WI38 (cell line): Measurements from ENCODE around the gene GNLY.

ENCODE experiments used
- H3K4me3 ChIP-seq: 2 replicates; pipeline ENCODE4 v1.5.1; 2011; ENCODE audit warnings: low read depth, mild to moderate bottlenecking, control low read depth, low read length
- TF ChIP-seq, protein P1 (sequence below): IDR thresholded peaks from 2 replicates; pipeline ENCODE4 v1.5.1; 2012; ENCODE audit warnings: low read depth, mild to moderate bottlenecking, control low read depth, low read length

GNLY gene

DNA sequence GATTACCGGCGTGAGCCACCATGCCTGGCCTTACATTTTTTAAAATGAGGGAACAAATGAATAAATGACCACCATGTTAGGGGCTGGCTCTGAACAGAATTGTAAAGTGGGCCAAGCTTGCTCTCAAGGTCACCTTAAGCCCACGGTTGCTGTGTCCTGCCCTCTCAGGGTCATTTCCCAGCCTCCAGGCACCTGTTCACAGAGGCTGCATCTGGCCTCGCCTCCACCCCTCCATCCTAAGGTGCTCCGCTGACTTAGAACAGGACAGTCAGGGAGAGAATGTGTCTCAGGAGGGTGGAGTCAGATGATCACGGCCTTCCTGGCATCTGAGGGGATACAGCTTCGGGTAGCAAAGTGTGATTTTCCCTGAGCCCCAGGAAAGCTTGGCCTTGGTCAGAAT is 33.4 kb upstream of the GNLY start:
- H3K4me3 ChIP-seq = no peak overlapping the region
- TF ChIP-seq, protein P1, sequence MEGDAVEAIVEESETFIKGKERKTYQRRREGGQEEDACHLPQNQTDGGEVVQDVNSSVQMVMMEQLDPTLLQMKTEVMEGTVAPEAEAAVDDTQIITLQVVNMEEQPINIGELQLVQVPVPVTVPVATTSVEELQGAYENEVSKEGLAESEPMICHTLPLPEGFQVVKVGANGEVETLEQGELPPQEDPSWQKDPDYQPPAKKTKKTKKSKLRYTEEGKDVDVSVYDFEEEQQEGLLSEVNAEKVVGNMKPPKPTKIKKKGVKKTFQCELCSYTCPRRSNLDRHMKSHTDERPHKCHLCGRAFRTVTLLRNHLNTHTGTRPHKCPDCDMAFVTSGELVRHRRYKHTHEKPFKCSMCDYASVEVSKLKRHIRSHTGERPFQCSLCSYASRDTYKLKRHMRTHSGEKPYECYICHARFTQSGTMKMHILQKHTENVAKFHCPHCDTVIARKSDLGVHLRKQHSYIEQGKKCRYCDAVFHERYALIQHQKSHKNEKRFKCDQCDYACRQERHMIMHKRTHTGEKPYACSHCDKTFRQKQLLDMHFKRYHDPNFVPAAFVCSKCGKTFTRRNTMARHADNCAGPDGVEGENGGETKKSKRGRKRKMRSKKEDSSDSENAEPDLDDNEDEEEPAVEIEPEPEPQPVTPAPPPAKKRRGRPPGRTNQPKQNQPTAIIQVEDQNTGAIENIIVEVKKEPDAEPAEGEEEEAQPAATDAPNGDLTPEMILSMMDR = no peak

DNA sequence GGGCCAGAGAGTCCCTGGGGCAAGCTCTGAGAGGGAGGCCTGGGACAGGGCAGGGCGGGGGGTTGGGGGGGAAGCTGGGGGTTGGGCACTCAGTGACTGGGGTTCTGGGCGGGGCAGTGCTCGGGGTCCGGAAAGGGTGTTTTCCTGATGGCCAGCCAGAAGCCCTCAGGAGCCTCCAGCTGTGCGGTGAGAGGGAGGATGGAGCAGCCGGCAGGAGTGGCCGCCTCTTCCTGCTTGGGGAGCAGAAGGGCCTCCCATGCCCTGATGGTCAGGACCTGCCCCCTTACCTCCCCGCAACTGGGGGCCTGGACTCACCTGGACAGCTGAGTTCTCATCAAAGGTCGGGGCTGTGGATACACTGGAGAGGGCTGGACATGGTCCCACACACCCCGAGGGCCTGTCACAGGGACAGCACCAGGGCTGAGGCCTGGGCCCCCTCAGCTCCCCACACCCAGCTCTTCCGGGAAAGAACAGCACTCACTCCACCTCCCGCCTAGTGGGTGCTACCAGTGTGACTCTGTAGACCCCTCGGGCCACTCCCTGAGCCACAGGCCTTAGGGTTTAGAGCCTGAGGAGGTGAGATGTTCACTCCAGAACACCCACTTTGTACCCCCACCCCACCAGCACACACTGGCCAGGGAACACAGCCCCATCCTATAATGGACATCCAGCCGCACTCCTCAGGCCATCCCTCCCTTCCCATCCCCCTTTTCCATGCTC is 32.9 kb upstream of the GNLY start:
- TF ChIP-seq, protein P1 = no peak
- no peak overlapping the region for H3K4me3 ChIP-seq

DNA sequence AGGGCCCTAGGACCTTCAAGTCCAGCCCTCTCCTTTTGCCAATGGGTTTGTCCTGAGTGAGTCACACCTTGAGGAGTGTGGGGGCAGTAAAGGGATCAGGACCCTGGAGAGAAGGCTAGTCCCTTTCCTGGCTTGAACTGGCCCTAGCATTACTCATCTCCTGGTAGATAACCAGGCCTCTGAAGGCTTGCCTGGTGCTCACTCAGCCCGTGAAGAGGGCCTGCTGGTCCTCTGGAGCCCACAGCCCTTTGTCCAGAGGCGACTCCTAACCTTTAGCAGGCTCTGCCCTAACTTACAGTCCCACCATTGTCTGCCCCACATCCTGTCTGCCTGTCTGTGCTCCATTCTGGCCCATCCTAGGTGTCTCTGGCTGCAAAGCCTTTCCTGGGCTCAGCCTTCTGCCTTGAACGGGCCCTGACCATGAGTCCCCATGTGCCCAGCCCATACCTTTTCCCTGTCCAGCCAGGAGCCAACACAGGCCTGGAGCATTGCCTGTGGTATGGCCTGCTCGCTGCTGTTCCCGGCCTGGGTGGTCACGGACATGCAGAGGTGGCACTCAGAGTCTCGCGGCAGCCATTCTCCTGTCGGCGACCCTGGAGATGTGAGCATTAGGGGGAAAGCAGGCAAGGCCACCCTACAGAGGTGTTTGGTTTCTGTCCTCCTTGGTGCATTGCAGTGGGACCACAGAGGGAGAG is 31.1 kb upstream of the GNLY start:
- TF ChIP-seq, protein P1 = no peak
- H3K4me3 ChIP-seq = no peak overlapping the region

DNA sequence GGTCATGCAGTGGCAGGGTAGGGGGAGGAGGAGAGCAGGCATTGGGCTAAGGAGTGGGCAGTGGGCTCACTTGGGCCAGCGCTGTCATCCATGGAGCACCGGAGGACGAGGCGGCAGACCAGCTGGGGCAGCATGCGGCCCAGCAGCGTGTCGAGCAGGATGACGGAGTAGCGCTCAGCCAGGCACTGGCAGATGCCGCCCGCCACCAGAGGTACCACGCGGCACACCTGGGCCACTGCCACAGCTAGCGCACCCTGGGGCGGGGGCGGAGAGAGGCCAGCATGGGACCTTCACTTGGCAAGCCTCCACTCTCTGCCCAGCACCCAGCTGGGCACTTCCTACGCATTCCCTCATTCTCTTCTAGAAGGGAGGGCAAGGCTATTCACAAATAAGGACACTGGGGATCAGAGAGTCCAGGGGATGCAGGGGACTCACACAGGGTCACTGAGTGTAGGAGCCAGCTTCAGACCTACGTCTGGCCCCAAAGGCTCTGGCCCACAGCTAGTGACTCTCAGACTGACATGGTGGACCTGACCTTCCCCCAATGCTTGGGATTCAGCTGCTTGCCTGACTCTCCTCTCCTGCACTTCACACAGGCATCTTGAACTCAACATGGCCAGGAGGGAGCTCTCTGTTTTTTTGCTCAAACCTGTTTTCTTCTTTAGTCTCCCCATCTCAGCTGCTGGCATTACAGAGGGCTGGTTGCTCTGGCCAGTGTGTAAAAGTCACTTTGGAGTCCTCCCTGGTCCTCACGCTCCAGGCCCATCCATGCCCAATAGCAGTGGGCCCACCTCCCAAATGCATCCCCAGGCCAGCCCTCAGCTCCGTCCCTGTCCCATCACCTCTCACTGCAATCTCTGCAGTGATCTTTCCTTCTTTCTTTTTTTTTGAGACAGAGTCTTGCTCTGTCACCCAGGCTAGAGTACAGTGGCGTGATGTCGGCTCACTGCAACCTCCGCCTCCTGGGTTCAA is 30.3 kb upstream of the GNLY start:
- TF ChIP-seq, protein P1 = no peak
- no peak overlapping the region for H3K4me3 ChIP-seq

DNA sequence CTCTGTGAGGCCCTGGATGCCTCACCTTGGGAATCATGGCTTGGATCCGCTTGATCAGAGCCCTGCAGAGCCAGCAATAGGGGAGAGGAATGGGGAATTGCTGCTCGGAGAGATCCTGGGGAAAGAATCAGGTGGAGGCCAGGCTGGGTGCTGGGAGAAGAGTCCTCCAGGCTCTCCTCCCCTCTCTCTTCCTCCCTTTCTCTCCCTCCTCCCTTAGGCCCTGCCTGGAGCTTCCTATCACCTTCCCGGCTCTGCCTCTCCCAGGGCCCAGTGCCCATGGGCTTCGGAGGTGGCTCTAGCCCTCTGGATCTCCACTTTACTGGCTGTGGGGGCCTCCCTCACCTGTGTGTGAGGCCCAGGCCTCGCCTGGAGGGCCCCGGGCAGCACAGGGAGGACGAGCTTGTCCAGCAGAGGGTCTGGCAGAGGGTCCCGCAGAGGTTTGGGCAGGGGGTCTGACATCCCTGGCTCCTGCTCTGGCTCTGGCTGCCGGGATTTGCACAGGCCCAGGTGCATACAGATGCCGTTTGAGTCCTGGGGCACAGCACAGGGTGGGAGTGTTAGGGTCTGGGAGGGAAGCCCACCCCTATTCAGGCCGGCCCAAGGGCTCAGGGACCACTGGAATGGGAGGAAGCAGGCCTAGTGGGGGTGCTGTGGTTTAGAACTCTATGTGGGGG is 28.8 kb upstream of the GNLY start:
- no peak overlapping the region for H3K4me3 ChIP-seq
- TF ChIP-seq, protein P1 = no peak

DNA sequence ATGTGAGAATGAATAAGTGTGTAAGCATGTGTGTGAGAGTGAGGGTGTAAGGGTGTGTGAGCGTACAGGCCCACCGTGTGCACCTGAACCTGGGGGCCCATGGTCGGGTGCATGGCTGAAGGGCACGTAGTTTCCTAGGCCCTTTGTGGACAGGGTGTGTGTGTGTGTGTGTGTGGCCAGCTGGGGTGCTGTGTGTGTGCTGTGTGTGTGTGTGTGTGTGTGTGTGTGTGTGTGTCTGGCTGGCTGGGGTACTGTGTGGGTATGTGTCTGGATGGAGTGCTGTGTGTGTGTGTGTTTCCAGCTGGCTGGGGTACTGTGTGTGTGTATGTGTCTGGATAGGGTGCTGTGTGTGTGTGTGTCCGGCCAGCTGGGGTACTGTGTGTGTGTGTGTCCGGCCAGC is 28.1 kb upstream of the GNLY start:
- TF ChIP-seq, protein P1 = no peak
- no peak overlapping the region for H3K4me3 ChIP-seq
